HG03066 (cell line): ENCODE results near the gene ACTL7A.
"Not testable (repeated sequence)": the region's sequence is repeated elsewhere in the genome, so short reads cannot be mapped to it uniquely, and the experiment has no call there.

Experiments used
- ATAC-seq: cut with Tn5 transposase; IDR thresholded peaks from one replicate; pipeline ENCODE4 v1.9.1; 2021; ENCODE audit warnings: low read depth; ENCODE audit not compliant: unreplicated experiment

The ACTL7A gene

GRCh38 chr9:108874058-108874788 lies 12.2 kb downstream of the ACTL7A start:
- no peak for ATAC-seq

DNA sequence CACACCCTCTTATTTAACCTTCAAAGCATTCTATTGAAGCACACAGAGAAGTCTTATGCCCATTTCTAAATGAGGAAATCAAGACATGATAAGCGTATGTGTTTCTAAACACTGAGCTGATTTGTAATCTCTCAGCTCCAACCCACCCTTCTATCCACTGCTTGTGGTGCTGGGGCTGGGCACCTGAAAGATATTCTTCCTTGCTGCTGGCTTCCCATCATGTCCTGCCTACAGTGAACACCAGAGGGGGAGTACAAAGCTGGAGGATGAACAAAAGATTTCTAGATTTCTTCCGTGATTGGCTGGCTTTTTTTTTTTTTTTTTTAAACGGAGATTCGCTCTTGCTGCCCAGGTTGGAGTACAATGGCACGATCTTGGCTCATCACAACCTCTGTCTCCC lies 14.4 kb downstream of the ACTL7A start:
- ATAC-seq: no peak

DNA sequence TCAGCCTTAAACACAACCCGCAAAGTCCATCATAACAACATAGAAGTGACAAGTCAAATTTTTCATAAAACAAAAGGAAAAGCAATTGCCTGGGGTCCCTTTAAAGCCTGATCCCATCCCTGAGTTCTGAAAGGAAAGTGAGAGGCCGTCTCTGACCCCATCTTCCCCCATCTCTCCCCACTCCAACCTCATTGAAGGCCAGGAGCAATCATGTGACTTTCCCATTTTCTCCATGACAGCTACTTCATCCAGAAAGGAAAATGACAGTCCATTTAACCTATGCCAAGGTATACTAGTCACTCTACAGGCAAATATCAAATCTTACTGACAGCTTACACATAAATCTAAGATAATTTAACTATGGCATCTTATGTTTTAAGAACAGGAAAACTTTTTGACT lies 15.5 kb downstream of the ACTL7A start:
- ATAC-seq: no peak

DNA sequence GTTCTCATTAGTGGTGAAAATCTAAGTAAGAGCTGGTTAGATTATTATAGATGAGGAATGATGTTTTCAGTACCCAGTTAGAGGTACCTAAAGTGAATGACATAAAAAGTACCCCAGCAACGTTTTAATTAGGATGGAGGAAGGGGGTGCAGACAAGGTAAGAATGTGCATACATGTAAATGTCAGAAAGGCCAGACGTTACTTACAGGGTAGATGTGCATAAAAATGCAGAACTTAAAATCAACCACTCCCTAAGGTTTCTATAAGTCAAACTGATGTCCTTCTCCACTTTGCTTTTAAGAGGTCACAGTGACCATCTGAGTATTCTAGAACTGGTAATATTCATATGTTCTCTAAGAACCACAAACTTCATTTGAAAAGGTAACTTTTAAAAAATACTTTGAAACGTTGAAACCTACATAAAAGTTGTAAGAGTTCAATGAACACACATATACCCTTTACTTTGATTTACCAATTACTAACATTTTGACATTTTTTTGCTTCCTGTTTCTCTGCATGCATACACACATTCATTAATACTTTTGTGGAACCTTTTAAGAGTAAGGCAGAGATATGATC lies 18.8 kb downstream of the ACTL7A start:
- ATAC-seq: no peak

GRCh38 chr9:108882052-108882888 lies 20.2 kb downstream of the ACTL7A start:
- ATAC-seq: no peak

GRCh38 chr9:108883085-108883484 lies 21.0 kb downstream of the ACTL7A start:
- no peak for ATAC-seq

DNA sequence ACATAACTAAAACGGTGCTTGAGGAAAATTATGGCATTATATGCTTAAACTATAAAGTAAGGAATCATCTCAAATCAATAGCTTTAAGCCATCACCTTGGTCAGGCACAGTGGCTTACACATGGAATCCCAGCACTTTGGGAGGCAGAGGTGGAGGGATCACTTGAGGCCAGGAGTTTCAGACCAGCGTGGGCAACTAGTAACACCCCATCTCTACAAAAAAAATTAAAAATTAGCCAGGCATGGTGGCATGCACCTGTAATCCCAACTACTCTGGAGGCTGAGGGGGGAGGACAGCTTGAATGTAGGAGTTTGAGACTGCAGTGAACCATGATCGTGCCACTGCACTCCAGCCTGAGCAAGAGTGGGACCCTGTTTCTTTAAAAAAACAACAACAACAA lies 22.6 kb downstream of the ACTL7A start:
- ATAC-seq: no peak

- peak; percentile 99 for ATAC-seq
Measured at GRCh38 chr9:108885643-108886348, 23.7 kb downstream of the ACTL7A start.

GRCh38 chr9:108886594-108887271 lies 24.7 kb downstream of the ACTL7A start:
- ATAC-seq: not testable (repeated sequence)

DNA sequence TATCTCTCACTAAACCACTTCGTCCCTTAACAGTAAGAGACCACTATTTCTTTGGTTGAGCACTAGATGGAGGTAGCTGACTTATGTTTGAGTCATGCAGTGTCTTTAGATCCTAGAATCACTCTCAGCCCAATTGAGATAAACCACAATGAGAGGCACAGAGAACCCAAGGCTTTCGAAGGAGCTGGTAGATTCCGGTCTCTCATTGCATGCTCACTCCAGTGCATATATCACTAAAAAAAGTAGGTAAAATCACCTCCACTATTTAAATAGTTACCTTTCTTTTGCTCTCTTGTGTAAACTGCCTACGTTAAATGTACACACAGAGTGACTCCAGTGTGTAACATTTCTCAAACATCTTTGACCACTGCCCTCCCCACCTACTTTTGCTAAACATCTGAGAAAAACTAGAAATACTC lies 27.6 kb downstream of the ACTL7A start:
- ATAC-seq: no peak

DNA sequence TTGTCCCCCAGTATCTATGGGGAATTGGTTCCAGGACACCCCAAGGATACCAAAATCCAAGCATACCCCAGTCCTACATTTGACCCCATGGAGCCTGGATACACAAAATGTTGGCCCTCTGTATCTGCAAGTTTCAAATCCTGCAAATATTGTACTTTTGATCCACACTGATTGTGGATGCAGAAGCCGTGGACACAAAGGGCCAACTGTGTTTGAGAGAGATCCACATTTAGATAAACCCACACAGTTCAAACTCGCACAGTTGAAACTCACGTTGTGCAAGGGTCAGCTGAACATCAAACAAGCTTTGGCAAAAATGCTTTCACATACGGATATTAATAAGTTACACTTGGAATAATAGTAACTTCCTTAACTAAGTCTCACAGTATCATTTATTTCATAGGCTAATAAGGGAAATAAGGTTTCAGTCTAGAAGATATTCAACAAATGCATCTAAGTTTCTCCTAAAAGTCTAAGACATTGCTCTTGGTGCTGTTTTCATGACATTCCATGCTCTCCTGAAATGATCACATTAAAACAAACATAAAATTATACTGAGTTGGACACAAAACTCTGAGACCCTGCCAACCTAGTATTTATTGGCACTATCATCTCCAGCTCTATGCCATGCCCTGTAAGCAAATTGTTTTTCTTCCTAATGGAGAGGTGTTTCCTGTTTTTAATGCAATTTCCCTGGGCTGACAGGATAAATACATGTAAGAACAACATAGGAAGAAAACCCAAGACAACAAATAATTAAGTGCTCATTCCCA lies 32.3 kb downstream of the ACTL7A start:
- no peak for ATAC-seq

DNA sequence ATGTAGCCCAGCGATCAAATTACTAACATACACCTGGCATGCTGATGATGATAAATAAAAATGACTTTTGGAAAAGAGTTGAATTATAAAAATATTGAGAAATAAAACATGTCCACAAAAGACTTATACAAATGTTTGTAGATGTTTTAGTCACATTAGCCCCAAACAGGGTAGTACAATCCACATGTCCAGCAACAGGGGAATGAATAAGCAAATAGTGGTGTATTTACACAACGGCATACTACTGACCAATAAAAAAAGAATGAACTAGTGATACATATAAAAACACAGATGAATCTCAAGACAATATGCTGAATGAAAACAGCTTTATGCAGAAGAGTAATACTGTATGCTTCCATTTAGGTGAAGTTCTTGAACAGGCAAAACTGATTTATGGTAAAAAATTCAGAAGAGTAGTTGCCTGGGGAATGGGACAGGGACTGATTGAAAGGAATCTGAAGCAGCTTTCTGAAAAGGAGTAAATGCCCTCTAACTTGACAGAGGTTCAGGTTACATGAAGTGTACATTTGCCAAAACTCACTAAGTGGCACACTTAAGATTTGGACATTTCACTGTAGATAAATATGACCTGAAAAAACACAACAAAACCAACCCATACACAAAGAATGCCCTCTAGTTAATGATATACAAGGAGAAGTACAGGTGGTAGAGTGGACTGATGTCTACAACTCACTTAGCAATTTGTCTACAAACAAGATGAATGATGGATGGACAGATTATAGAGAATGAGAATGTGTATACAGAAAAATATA lies 35.4 kb downstream of the ACTL7A start:
- ATAC-seq: no peak

GRCh38 chr9:108899023-108899695 lies 37.1 kb downstream of the ACTL7A start:
- not testable (repeated sequence) for ATAC-seq

- no peak for ATAC-seq
Measured at GRCh38 chr9:108900176-108900575, 38.1 kb downstream of the ACTL7A start.

- no peak for ATAC-seq
Measured at GRCh38 chr9:108903420-108904103, 41.5 kb downstream of the ACTL7A start.

- no peak for ATAC-seq
Measured at GRCh38 chr9:108904161-108904560, 42.1 kb downstream of the ACTL7A start.

- no peak for ATAC-seq
Measured at GRCh38 chr9:108905494-108905893, 43.4 kb downstream of the ACTL7A start.

- ATAC-seq: no peak
Measured at GRCh38 chr9:108910402-108910801, 48.3 kb downstream of the ACTL7A start.
